Activated naive CD4-positive, alpha-beta T cell treated with Interleukin-2 at 50 U/mL for 16 hours (primary cell): ENCODE measurements around the gene MYH15.

ENCODE experiments used
- DNase-seq: peaks from one replicate; pipeline ENCODE4 v3.0.0-alpha.2; 2020

The MYH15 gene

DNA sequence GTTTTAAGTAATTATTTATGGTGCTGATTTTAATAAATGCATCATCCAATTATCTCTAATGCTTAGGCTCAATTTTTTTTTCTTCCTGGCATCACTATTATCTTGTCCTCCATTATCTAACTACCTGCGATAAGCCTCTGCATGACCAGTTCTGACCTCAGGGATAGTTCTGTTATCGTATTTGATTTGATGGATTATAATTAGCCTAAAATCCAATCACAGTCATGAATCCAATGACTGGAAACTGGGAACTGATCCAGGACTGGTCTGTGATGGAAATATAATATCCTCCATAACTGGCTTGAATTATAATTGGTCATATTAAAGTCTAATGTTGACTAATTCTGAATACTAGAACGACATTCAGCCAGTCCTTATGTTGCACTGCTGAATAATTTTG lies 1.1 kb downstream of the MYH15 start:
- no peak for DNase-seq

DNA sequence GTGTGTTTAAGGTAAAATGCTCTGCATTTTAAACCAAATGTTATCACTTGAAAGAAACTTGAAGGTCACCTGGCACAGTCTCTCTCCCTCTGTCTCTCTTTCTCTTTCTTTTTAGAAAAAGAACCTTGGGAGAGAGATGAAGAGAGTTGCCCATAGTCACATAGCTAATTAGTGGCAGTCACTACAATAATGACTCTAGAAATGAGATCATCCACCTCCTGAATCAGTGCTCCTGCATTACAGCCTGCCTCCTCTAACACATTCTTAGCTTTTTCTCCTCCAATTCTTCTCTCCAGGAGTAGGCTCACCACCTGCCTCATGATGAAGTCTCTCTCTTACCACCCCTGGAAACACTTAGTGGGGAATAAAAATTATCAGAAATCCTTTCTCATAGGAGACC lies 2.5 kb downstream of the MYH15 start:
- DNase-seq = no peak

DNA sequence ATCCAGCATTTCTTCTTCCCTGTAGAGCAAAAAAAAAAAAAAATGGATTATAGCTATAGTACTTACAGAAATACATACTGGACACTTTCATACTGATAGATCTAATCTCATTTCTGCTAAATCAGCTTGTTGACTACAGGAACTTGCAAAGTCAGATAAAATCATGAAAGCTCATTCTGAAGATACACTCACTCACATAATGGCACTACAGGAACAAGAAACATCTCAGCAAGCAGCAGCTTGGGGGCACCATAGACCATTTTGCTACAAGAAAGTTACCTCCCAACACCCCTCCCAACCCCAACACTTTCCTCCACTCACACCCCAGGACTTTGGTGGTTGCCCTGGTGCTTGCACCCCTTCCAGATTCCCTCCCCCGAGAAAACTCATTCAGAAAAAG lies 4.6 kb downstream of the MYH15 start:
- DNase-seq = no peak

- no peak for DNase-seq
These were observed 6.7 kb downstream of the MYH15 start for GRCh38 chr3:108503722-108504121.

DNA sequence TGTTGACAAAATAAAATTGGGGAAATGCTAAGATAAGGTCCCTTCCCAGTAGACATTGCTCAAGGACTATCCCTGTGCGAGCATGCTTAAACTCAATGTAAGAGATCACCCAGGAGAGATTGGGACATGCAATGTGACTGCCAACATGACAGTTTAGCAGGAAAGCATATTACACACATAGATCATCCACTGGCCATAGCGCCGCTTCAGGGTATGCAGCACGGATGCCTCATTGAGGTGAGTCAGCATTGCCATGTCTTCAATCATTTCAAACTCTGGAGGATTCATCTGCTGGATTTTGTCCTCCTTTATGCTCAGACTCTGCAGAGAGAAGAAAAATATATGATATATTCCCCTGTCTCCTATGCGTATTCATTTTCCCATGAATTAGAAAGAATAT lies 8.9 kb downstream of the MYH15 start:
- no peak for DNase-seq

- no peak for DNase-seq
These were observed 9.7 kb downstream of the MYH15 start for GRCh38 chr3:108500728-108501127.

- DNase-seq = no peak
These were observed 13.1 kb downstream of the MYH15 start for GRCh38 chr3:108497271-108497670.

DNA sequence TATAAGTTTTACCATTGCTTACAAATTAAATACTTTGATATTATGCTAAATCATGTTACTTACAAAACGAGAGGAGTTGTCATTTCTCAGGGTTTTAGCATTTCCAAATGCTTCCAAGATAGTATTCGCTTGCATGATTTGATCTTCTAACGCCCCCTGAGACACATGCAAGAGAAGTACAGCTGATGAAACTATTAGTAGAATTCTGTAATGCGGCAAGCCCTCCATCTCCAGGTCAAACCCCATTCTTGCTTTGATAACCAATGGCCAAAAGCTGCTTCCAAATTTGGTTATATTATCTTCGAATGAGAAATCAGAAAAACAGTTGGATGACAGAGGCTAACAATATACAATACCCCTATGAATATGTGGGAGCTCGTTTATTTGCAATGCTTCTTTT lies 14.7 kb downstream of the MYH15 start:
- no peak for DNase-seq

DNA sequence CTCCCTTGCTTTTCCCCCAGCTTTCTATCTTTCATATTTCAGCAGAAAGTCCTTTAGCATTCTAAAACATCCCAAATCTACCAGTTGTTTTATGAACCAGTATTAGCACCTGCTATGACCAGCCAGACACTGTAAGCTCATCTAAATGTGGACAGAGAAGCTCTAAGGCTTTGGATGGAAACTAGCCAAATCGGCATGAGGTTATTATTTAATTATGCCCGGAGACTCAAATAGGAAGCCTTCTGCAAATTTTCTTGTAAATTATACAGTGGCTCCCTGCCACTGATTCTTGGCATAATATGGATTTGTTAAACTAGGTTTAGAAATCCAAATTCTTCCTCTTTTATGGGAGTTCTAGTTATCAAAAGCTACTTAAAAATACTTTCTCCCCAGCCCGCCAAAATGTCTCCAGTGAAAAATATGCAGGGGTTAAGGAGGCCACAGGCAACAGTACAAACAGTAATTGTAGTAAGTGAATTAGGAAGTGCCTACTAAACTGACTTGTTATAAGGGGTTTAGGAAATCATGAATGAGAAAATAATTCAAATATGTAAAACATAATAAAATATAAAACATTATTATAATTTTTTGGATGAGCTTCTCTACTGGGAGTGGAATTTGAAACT lies 15.4 kb downstream of the MYH15 start:
- DNase-seq = no peak

- DNase-seq = no peak
These were observed 16.5 kb downstream of the MYH15 start for GRCh38 chr3:108493862-108494261.

DNA sequence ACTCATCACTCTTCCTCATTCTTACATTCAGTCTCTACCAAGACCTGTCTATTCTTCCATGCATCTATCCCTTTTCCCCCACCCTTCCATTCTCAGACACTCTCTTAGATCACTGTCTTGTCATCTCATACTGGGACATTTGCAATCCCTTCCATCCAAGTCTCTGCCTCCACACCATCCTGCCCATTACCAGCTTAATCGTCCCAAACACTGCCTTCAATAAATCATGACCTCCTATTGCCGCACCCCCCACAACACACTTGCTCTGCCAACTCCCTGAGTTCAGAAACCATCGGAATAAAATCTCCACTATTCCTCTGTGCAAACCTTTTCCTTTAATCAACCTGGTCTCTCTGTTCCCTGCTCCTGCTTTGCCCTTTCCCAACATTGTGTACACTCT lies 18.9 kb downstream of the MYH15 start:
- DNase-seq = no peak

DNA sequence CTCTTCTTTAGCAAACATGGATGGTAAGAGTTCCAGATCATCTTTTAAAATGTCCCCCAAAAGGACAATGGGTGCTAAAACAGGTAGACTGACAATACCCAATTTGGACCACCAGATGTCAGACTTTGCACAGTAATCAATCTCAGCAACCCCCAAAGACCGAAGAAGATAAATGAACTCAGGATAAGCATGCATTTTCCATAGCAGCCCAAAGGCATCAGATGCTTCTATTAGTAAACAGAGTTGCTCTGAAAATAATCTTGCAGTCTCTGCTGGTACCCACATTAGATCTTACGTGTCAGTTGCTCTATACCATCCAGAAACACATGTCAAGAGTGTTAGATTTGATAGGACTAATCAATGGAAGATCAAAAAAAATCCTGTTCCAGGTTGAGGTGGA lies 20.6 kb downstream of the MYH15 start:
- DNase-seq = peak; percentile 14

GRCh38 chr3:108488631-108489030 lies 21.8 kb downstream of the MYH15 start:
- DNase-seq = no peak

- DNase-seq = no peak
These were observed 23.0 kb downstream of the MYH15 start for GRCh38 chr3:108487439-108487838.

GRCh38 chr3:108486941-108487340 lies 23.5 kb downstream of the MYH15 start:
- no peak for DNase-seq

DNA sequence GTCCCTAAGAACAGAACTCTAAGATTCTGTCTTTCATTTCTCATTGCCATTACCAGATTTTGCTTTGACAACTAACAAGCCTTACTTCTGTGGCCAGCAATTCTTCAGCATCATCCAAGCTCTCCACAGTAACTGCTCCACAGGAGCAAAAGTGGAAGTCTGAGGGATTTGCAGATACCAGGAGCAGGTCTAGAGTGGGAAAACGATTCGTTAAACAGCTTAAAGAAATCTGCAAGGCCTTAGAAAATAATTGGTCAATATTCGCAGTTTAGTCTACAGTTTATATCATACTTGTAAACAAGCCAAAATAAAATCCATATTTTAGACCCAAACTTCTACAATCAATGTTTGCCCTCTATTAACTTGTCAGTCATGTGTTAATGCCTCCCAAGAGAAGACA lies 24.1 kb downstream of the MYH15 start:
- no peak for DNase-seq

DNA sequence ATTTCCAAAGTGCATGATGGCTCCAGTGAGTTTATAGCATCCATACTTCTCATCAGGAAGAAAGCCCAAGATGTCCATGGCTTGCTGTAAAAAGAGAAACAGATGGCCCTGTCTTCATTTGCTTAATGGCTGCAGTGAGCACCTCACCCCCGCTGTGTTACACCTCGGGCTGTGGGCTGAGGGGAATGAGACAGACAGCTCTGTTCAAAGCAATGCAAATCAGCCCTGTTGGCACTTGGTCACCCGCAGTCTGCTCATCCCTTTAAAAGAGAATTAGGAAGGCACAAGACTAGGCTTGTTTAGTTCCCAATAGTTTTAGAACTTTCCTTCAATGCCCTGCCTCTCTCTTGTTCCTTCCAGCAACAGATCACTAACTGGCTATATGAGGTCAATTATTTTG lies 25.2 kb downstream of the MYH15 start:
- no peak for DNase-seq

GRCh38 chr3:108479224-108479623 lies 31.2 kb downstream of the MYH15 start:
- DNase-seq = no peak

DNA sequence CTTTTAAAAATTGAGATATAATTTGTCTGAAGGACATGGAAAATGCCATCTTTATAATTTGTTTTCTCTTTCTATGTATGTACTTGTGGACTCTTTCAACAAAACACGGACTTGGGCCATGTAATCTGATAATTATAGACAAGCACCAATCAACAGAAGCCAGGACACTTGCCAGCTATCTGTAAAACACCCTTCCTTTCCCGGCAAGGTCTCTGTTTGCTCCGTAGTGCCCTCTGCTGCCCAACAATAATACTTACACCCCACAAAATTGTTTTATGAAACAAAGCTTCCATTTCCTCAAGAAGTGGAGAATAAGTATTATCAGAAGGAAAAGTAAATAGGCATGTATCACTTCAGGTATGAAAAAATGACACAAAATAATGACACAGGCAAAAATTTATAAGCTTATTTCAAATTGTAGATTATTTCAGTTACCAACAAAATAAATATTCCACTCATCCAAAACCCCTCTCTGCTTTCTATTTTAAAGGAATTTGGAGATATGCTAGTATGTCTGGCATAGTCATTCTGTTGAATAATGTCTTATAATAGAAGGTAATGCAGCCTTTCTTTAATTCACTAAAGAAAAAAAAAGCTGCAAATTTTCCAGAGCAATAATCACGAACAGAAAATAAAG lies 32.8 kb downstream of the MYH15 start:
- DNase-seq = peak; percentile 56

DNA sequence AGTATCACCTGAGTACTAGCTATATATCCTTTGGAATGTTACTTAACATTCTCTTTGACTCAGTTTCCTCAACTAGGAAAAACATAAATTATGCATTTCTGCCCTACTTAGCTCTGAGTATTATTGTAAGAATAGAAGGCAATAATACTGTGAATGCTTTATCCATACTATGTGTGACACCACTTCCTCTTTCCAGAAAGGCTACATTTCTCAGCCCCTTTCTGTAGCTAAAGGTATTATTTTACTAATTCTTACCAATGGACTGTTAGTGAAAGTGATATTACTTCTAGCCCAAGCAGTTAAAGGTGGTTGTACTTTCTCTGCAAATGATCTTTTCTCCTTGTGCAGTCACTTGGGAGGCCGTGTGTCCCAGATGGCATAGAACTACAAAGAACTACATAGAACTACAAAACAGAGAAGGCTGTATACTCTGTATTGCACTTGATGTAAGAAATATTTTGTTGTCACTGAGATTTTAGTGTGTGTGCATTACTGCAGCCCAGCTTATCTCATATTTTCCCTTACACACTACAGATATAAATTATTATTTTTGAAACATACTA lies 35.1 kb downstream of the MYH15 start:
- DNase-seq = no peak

DNA sequence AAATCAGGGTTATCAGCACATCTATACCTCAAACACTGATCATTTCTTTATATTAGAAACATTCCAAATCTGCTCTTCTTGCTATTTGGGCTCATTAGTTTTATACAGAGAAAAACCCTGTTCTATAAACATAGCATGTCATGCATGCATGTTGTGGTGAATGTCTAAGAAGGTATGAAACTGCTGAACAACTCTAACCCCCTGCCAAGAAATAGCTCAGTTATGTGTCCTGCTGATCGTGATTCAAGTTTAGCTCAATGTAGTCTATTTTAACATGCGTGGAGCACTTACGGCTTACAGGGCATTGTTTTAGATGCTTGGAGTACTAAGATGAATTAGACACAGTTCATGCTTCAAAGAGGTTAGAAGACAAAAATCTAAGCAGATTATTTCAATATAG lies 35.8 kb downstream of the MYH15 start:
- no peak for DNase-seq

DNA sequence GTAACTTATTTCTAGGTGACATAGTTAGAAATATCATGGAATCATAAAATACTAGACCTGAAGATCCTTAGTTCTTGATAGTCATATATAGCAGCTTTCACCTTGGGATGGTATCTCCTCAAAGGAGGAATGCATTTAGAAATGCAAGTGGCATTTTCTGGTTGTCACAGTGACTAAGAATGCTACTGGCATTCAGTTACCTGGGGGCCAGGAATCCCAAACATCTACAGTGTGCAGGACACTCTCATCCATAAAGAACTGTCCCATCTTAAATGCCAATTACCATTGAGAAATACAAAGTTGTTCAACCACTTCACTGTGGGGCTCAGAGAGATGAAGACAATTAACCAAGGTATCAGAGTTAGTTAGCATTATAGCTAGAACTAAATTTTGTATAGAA lies 36.7 kb downstream of the MYH15 start:
- DNase-seq = no peak

GRCh38 chr3:108472001-108472591 lies 38.3 kb downstream of the MYH15 start:
- no peak for DNase-seq

GRCh38 chr3:108471426-108471825 lies 39.0 kb downstream of the MYH15 start:
- no peak for DNase-seq

DNA sequence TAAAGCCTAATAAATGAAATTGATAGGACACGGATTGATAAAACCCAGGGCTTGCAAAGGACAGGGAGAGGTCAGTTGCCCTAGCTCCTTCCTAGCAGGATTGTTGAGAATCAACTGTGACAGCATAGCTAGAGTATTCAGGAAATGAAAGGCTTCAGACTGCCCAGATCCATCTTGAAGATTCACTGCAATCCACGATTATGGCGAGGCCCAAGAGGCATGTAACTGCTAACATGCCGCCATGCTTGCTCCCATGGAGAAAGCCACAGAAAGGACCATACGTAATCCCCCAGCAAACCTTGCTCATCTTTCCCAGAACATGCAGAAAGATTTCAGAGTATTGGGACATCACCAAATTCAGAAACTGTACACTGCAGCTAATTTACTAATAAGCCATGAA lies 41.3 kb downstream of the MYH15 start:
- no peak for DNase-seq
